Endothelial cell of umbilical vein (primary cell): ENCODE data around the gene OTC. TPM values are rescaled to one million over a fixed set of nuclear protein-coding genes. Genes with fewer than 3 reads are reported as not detected.

Experiments used
- BruUV-seq: library from RNA; stranded (reverse); fragments of 400-500 nt; replicated peaks from 2 replicates; lab custom pipeline; 2021; lab: Mats Ljungman, UMichigan
- CTCF ChIA-PET: fragments of 300-600, 350-600 bp; sonication (Branson Sonifier 250); formaldehyde crosslinking; loops from one replicate; lab custom pipeline; 2021; ENCODE audit warnings: antibody characterized with exemption, inconsistent platforms; lab: Charles Lee
- POLR2A ChIA-PET: fragments of 300-600, 350-600 bp; sonication (Branson Sonifier 250); formaldehyde crosslinking; loops from one replicate; lab custom pipeline; 2021; ENCODE audit warnings: antibody characterized with exemption, inconsistent platforms; lab: Charles Lee
- DNase-seq: peaks from one replicate; pipeline ENCODE4 v3.0.0-alpha.2; 2011; ENCODE audit warnings: low read depth, low spot score
- FAIRE-seq: peaks from 2 replicates; lab custom pipeline; 2011; peaks lifted over from hg19 to GRCh38; lab: Jason Lieb, UNC
- H2AFZ ChIP-seq: 2 replicates; pipeline ENCODE4 v1.6.0; 2012; ENCODE audit warnings: low read depth, low read length, control low read depth, inconsistent platforms
- H3K27ac ChIP-seq: 2 replicates; pipeline ENCODE4 v1.5.1; 2011; ENCODE audit warnings: low read depth, mild to moderate bottlenecking, control low read depth, low read length, moderate library complexity; ENCODE audit not compliant: insufficient read depth
- H3K27me3 ChIP-seq, 2 experiments: 2 replicates each; pipeline versions ENCODE4 v1.6.0 to v1.6.1; 2011; ENCODE audit warnings: low read length in 2 of 2, mixed read lengths in 1 of 2; ENCODE audit not compliant: control insufficient read depth in 2 of 2, insufficient read depth in 2 of 2
- H3K36me3 ChIP-seq, 2 experiments: 2 replicates in 1 of 2; 3 replicates in 1 of 2; pipeline ENCODE4 v1.5.1; 2011; ENCODE audit warnings: low read length in 2 of 2, mild to moderate bottlenecking in 1 of 2, moderate library complexity in 1 of 2; ENCODE audit not compliant: control insufficient read depth in 2 of 2, insufficient read depth in 2 of 2; ENCODE audit errors: extremely low read depth in 1 of 2
- H3K4me1 ChIP-seq: 3 replicates; pipeline ENCODE4 v1.5.1; 2011; ENCODE audit warnings: mild to moderate bottlenecking, low read length; ENCODE audit not compliant: control insufficient read depth, insufficient read depth; ENCODE audit errors: extremely low read depth
- H3K4me2 ChIP-seq: 2 replicates; pipeline ENCODE4 v1.6.1; 2011; ENCODE audit warnings: low read length, control low read depth, mixed read lengths; ENCODE audit not compliant: insufficient read depth
- H3K4me3 ChIP-seq, 3 experiments: fragments of 200-600 bp in 1 of 3; sonication (generic), shearing (Covaris generic) in 1 of 3; replicated peaks in 1 of 3; 2 replicates each; pipeline ENCODE4 v1.5.1; 2011 to 2016; ENCODE audit warnings: control low read depth in 3 of 3, low read length in 3 of 3, mild to moderate bottlenecking in 2 of 3, inconsistent platforms in 1 of 3, low read depth in 1 of 3, moderate library complexity in 1 of 3; ENCODE audit not compliant: insufficient read depth in 1 of 3
- H3K79me2 ChIP-seq: 2 replicates; pipeline ENCODE4 v1.6.0; 2012; ENCODE audit warnings: low read length, inconsistent platforms; ENCODE audit not compliant: control insufficient read depth, insufficient read depth
- H3K9ac ChIP-seq: replicated peaks from 2 replicates; pipeline ENCODE3; 2011; ENCODE audit warnings: low read length, control low read depth; ENCODE audit not compliant: insufficient read depth; ENCODE audit errors: extremely low read depth
- H3K9me1 ChIP-seq: replicated peaks from 3 replicates; pipeline ENCODE4 v1.6.0; 2011; ENCODE audit warnings: mild to moderate bottlenecking, low read length; ENCODE audit not compliant: control insufficient read depth, insufficient read depth; ENCODE audit errors: extremely low read depth
- H3K9me3 ChIP-seq: replicated peaks from 2 replicates; pipeline ENCODE4 v1.5.1; 2012; ENCODE audit warnings: low read length, inconsistent platforms; ENCODE audit not compliant: control insufficient read depth, insufficient read depth
- H4K20me1 ChIP-seq: replicated peaks from 2 replicates; pipeline ENCODE3; 2011; ENCODE audit warnings: mild to moderate bottlenecking, low read length; ENCODE audit not compliant: control insufficient read depth, insufficient read depth; ENCODE audit errors: extremely low read depth
- FOS ChIP-seq: IDR thresholded peaks from 2 replicates; pipeline ENCODE4 v1.6.1; 2011; ENCODE audit warnings: mild to moderate bottlenecking, low read length, moderate library complexity, borderline replicate concordance; ENCODE audit not compliant: insufficient read depth
- GATA2 ChIP-seq: IDR thresholded peaks from 2 replicates; pipeline ENCODE4 v1.7.0; 2011; ENCODE audit warnings: low read depth, mild to moderate bottlenecking, moderate library complexity, mixed read lengths, low read length; ENCODE audit not compliant: insufficient read length, insufficient read depth
- JUN ChIP-seq: IDR thresholded peaks from 2 replicates; pipeline ENCODE4 v1.6.1; 2011; ENCODE audit warnings: borderline replicate concordance, low read depth; ENCODE audit not compliant: insufficient read length, insufficient read depth
- MYC ChIP-seq: IDR thresholded peaks from one replicate; pipeline ENCODE4 v1.6.1; 2011; ENCODE audit warnings: mild to moderate bottlenecking, low read depth, low read length
- POLR2A ChIP-seq: IDR thresholded peaks from 2 replicates; pipeline ENCODE4 v1.6.1; 2012; ENCODE audit warnings: low read depth, mild to moderate bottlenecking, control low read depth, low read length
- POLR2AphosphoS5 ChIP-seq: IDR thresholded peaks from 2 replicates; pipeline ENCODE4 v1.6.1; 2012; ENCODE audit warnings: low read depth, mild to moderate bottlenecking, control low read depth, low read length, moderate library complexity; ENCODE audit not compliant: insufficient read depth
- dilution Hi-C: fragments of 300-500 bp; cut with MboI; formaldehyde crosslinking; loops from one replicate; pipeline ENCODE4 v1.15.0; 2019; ENCODE audit warnings: low sequenced_read_pairs; ENCODE audit not compliant: extremely low pct_ligation_motif_present
- intact Hi-C: fragments of 100-400 bp; cut with micrococcal nuclease; formaldehyde crosslinking; loops from one replicate; pipeline ENCODE4 v1.10.0; 2022
- polyA plus RNA-seq, 4 experiments: library from polyadenylated mRNA; depleted of rRNA in 3 of 4; stranded (reverse) in 3 of 4; unstranded in 1 of 4; fragments of >200 nt; gene quantifications; 2 replicates each; pipeline versions ENCODE4 v1.2.1 to v1.2.3, GENCODE V29; 2011 to 2012; ENCODE audit warnings: missing spikeins in 1 of 4
- total RNA-seq: library from RNA; stranded (reverse); gene quantifications from 2 replicates; pipeline ENCODE4 v1.2.3, GENCODE V29; 2021
- TF ChIP-seq, protein P1 (sequence below): IDR thresholded peaks from 2 replicates; pipeline ENCODE4 v1.6.1; 2011; ENCODE audit not compliant: insufficient read depth, insufficient read length
- TF ChIP-seq, protein P2 (sequence below), 2 donors: IDR thresholded peaks; 1 replicate in 1 of 2; 2 replicates in 1 of 2; pipeline ENCODE4 v1.5.1; 2011; ENCODE audit warnings: low read length in 2 of 2, mild to moderate bottlenecking in 2 of 2, moderate library complexity in 2 of 2, control low read depth in 1 of 2, inconsistent platforms in 1 of 2, low read depth in 1 of 2; ENCODE audit not compliant: insufficient read depth in 1 of 2; ENCODE audit errors: extremely low read depth in 1 of 2

Gene OTC
- total and polyA plus RNA-seq, 2 donors (not counting 3 experiments of a cell fraction or from before 2014, with no cell fraction given): not detected

DNA sequence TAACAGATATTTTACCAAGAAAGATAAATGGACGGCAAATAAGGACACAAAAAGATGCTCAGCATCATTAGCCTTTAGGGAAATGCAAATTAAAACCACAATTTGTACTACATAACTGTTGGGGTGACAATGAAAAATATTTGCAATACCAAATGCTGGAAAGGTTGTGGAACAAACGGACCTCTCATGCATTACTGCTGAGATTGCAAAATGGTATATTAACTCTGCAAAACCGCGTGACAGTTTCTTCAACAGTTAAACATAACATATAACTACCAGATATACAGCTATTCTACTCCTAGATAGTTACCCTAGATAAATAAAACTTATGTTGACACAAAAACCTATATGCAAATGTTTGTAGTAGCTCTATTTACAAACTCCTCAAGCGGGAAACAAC is 6.3 kb upstream of the OTC start:
- Histone ChIP-seq H3K36me3 (no peaks in the 10 kb centered on the region), H3K9ac (no peak overlapping the region), H3K9me3 (no peaks in the 10 kb centered on the region), H3K27me3 (no peaks in the 10 kb centered on the region), H3K9me1 (no peaks in the 10 kb centered on the region), H3K79me2 (no peaks in the 10 kb centered on the region), H2AFZ (no peak overlapping the region), H4K20me1 (no peaks in the 10 kb centered on the region), H3K4me2 (no peak overlapping the region), H3K4me3 (no peak overlapping the region), H3K27ac (no peak overlapping the region), H3K4me1 (peaks cover 9% of the 10 kb centered on the region)
- intact Hi-C loops (no loop called here), dilution Hi-C loops (no loop called here)
- no peak for TF ChIP-seq FOS
- TF ChIP-seq GATA2: no peak
- TF ChIP-seq, protein P1, sequence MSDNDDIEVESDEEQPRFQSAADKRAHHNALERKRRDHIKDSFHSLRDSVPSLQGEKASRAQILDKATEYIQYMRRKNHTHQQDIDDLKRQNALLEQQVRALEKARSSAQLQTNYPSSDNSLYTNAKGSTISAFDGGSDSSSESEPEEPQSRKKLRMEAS: no peak
- no peak for TF ChIP-seq POLR2AphosphoS5
- no peak for TF ChIP-seq MYC
- no peak for TF ChIP-seq POLR2A
- TF ChIP-seq JUN: no peak
- ChIA-PET POLR2A (no interaction called here), CTCF (no interaction called here)
- FAIRE-seq: no peak
- BruUV-seq: no TSS peak
- no peak for DNase-seq

DNA sequence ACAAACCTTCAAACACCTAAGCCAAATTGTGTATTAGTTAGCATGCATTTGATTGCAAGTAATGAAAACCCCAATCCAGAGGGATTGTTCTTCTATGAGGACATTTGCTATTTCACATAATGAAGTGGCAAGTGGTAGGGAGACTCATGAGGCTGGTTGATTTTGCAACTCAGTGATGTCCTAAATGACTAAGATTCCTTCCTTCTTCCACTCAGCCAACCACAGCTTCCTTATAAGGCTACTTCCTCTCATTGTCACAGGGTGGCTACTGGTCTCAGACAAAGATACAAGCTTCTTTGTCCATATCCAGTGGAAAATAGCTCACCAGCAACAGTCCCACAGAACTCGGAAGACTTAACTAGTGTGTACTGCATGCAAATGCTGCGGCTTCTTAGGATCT is 5.3 kb upstream of the OTC start:
- H3K36me3 ChIP-seq: no peaks in the 10 kb centered on the region
- no peak overlapping the region for H3K27ac ChIP-seq
- no peaks in the 10 kb centered on the region for H3K9me1 ChIP-seq
- FAIRE-seq (peak; percentile 64), DNase-seq (peak; percentile 75)
- peak overlapping the region; percentile 17 for H3K4me2 ChIP-seq
- BruUV-seq: no TSS peak
- H3K79me2 ChIP-seq: no peaks in the 10 kb centered on the region
- CTCF ChIA-PET: interaction anchor here (1.2 to 1.5 kb wide), 3 partner anchors 11 to 20 kb away, joined by 3 to 7 read pairs (median 6); partner anchors contain the start of gene RPGR
- no peaks in the 10 kb centered on the region for H4K20me1 ChIP-seq
- dilution Hi-C loops (no loop called here), intact Hi-C loops (no loop called here)
- no peak overlapping the region for H3K9ac ChIP-seq
- no peak overlapping the region for H2AFZ ChIP-seq
- POLR2A ChIA-PET: no interaction called here
- TF ChIP-seq GATA2: no peak
- TF ChIP-seq, protein P2, sequence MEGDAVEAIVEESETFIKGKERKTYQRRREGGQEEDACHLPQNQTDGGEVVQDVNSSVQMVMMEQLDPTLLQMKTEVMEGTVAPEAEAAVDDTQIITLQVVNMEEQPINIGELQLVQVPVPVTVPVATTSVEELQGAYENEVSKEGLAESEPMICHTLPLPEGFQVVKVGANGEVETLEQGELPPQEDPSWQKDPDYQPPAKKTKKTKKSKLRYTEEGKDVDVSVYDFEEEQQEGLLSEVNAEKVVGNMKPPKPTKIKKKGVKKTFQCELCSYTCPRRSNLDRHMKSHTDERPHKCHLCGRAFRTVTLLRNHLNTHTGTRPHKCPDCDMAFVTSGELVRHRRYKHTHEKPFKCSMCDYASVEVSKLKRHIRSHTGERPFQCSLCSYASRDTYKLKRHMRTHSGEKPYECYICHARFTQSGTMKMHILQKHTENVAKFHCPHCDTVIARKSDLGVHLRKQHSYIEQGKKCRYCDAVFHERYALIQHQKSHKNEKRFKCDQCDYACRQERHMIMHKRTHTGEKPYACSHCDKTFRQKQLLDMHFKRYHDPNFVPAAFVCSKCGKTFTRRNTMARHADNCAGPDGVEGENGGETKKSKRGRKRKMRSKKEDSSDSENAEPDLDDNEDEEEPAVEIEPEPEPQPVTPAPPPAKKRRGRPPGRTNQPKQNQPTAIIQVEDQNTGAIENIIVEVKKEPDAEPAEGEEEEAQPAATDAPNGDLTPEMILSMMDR (IDR thresholded peaks at IDR 0.05; ENCODE audit: extremely low read depth in 1 of 2, insufficient read depth in 1 of 2, low read depth in 1 of 2, low read length in 2 of 2): no peak
- peak; percentile 25 for TF ChIP-seq FOS
- TF ChIP-seq POLR2A: no peak
- H3K9me3 ChIP-seq: no peaks in the 10 kb centered on the region
- no peak overlapping the region for H3K4me3 ChIP-seq
- H3K4me1 ChIP-seq: peaks cover 9% of the 10 kb centered on the region
- no peaks in the 10 kb centered on the region for H3K27me3 ChIP-seq
